Neural cell (in vitro differentiated cells): ENCODE data around the gene TRIM29.

Experiments used
- MXI1 ChIP-seq: fragments of 450-650 bp; conservative IDR thresholded peaks from 2 replicates; pipeline ENCODE4 v1.6.1; 2014; ENCODE audit warnings: antibody characterized with exemption, mild to moderate bottlenecking; ENCODE audit not compliant: poor library complexity, severe bottlenecking
- POLR2AphosphoS5 ChIP-seq: IDR thresholded peaks from 2 replicates; pipeline ENCODE4 v1.6.1; 2012
- TAF1 ChIP-seq: IDR thresholded peaks from 2 replicates; pipeline ENCODE4 v1.6.1; 2012; ENCODE audit warnings: low read depth
- TF ChIP-seq, protein P1 (sequence below): fragments of 450-650 bp; IDR thresholded peaks from 2 replicates; pipeline ENCODE4 v1.5.1; 2014; ENCODE audit warnings: antibody characterized with exemption, mild to moderate bottlenecking, moderate library complexity; ENCODE audit not compliant: poor library complexity, severe bottlenecking

DNA sequence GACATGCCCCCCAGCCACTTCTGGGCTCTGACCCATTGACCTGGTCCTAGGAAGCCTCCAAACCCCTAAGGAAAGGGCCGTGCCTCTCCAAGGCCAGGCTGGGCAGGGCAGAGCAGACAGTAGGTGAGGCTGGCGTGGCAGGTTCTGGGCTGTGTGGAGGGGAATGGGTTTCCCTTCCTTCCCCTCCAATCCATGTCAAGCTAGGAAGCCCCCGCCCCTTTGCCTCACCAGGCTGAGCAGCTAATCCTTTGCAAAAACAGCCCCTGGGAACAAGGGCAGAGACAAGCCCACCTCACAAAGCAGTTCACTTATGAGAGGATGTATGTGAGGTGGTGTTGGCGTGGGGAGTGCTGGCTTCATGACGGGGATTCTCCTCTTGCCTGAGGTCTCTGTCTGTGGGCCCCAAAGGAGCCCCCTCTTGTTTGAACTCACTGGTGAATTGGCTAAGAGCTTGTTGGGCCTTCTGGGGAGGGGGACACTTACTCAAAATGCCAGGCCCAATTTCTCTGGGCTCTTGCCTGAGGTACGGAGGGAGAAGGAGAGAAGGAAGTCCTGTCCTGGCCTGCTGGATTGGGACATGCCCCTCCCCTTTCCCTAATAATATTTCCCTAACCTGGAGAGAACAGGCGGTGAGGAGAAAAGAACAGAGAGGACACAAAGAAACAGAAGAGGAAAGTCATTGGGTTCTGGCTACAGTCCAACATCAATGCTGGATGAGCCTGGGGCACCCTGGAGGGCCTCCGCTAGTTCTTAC lies 1.6 kb upstream of the TRIM29 start:
- TF ChIP-seq, protein P1, sequence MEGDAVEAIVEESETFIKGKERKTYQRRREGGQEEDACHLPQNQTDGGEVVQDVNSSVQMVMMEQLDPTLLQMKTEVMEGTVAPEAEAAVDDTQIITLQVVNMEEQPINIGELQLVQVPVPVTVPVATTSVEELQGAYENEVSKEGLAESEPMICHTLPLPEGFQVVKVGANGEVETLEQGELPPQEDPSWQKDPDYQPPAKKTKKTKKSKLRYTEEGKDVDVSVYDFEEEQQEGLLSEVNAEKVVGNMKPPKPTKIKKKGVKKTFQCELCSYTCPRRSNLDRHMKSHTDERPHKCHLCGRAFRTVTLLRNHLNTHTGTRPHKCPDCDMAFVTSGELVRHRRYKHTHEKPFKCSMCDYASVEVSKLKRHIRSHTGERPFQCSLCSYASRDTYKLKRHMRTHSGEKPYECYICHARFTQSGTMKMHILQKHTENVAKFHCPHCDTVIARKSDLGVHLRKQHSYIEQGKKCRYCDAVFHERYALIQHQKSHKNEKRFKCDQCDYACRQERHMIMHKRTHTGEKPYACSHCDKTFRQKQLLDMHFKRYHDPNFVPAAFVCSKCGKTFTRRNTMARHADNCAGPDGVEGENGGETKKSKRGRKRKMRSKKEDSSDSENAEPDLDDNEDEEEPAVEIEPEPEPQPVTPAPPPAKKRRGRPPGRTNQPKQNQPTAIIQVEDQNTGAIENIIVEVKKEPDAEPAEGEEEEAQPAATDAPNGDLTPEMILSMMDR: no peak
- TF ChIP-seq TAF1: no peak
- TF ChIP-seq POLR2AphosphoS5: no peak
- TF ChIP-seq MXI1: no peak
